ENCODE measurements around the gene PTPRM. TPM values are rescaled to one million over a fixed set of nuclear protein-coding genes. Genes with fewer than 3 reads are reported as not detected.

The PTPRM gene
- total RNA-seq, 1 experiment from 2014 or later: not detected

DNA sequence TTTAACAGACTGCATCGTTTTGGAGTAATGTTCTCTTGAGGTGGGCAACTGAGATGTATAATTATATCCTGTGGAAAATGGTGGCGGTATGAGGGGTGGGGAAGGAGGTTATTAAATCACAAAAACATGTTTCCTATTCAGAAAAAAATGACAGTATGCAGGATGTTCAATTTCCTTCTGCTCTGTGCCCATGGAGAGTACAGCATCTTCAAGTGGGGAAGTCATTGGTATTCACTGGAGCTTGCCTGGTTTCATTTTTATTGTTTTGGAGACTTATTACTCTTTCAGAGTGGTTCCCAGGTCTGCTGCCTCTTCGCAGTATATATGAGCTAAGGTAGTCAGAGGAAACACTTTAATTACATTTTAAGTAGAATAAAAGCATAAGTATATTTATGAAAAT is 723.3 kb downstream of the PTPRM start:
- no peak overlapping the region for H3K4me3 ChIP-seq (ENCODE audit: low read depth, low read length, poor library complexity, severe bottlenecking)
- H3K36me3 ChIP-seq (ENCODE audit: insufficient read depth, low read length, poor library complexity, severe bottlenecking): no peaks in the 10 kb centered on the region
- no peaks in the 10 kb centered on the region for H3K9me3 ChIP-seq (ENCODE audit: low read depth, low read length, poor library complexity, severe bottlenecking)
- BruUV-seq (replicated peaks): no TSS peak
- H3K27ac ChIP-seq (ENCODE audit: low read depth, low read length, poor library complexity, severe bottlenecking): no peak overlapping the region
- TF ChIP-seq EZH2 (IDR thresholded peaks at IDR 0.05; ENCODE audit: borderline replicate concordance, low read depth, low read length, poor library complexity, severe bottlenecking): no peak
- TF ChIP-seq, protein P1, sequence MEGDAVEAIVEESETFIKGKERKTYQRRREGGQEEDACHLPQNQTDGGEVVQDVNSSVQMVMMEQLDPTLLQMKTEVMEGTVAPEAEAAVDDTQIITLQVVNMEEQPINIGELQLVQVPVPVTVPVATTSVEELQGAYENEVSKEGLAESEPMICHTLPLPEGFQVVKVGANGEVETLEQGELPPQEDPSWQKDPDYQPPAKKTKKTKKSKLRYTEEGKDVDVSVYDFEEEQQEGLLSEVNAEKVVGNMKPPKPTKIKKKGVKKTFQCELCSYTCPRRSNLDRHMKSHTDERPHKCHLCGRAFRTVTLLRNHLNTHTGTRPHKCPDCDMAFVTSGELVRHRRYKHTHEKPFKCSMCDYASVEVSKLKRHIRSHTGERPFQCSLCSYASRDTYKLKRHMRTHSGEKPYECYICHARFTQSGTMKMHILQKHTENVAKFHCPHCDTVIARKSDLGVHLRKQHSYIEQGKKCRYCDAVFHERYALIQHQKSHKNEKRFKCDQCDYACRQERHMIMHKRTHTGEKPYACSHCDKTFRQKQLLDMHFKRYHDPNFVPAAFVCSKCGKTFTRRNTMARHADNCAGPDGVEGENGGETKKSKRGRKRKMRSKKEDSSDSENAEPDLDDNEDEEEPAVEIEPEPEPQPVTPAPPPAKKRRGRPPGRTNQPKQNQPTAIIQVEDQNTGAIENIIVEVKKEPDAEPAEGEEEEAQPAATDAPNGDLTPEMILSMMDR (conservative IDR thresholded peaks at IDR 0.05; ENCODE audit: low read depth, low read length): no peak
- no peaks in the 10 kb centered on the region for H3K4me1 ChIP-seq (ENCODE audit: insufficient read depth, low read length, poor library complexity, severe bottlenecking)
- no peak for DNase-seq (ENCODE audit: low spot score)
- ChIA-PET POLR2A (ENCODE audit: low non-redundant PET) (no interaction called here), CTCF (no interaction called here)
- intact Hi-C loops (cut with micrococcal nuclease; ENCODE audit: unreplicated experiment): no loop called here
- no peaks in the 10 kb centered on the region for H3K27me3 ChIP-seq (replicated peaks; ENCODE audit: insufficient read depth, low read depth, low read length, poor library complexity)

DNA sequence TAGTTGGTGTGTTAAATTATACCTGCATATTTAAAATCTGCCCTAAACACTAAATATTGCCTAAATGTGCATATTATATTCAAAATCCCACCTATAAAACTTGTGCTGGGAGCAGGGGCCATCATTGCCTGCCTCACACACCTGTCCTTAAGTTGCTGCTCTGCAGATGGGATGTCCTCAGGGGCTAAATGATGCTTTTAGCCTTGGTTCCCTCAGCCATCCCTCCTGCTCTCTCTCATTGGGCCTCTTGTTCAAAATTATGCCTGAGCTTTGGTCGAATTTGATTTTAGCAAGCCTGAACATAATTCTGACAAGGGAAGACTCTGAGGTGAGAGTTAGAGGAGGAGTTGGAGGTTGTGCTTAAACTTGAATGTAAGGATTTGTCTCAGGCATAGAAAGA is 723.8 kb downstream of the PTPRM start:
- ChIA-PET POLR2A (ENCODE audit: low non-redundant PET) (no interaction called here), CTCF (no interaction called here)
- no peak for DNase-seq (ENCODE audit: low spot score)
- Histone ChIP-seq H3K27ac (ENCODE audit: low read depth, low read length, poor library complexity, severe bottlenecking) (no peak overlapping the region), H3K4me3 (ENCODE audit: low read depth, low read length, poor library complexity, severe bottlenecking) (no peak overlapping the region), H3K36me3 (ENCODE audit: insufficient read depth, low read length, poor library complexity, severe bottlenecking) (no peaks in the 10 kb centered on the region), H3K27me3 (replicated peaks; ENCODE audit: insufficient read depth, low read depth, low read length, poor library complexity) (no peaks in the 10 kb centered on the region), H3K9me3 (ENCODE audit: low read depth, low read length, poor library complexity, severe bottlenecking) (no peaks in the 10 kb centered on the region), H3K4me1 (ENCODE audit: insufficient read depth, low read length, poor library complexity, severe bottlenecking) (no peaks in the 10 kb centered on the region)
- intact Hi-C loops (cut with micrococcal nuclease; ENCODE audit: unreplicated experiment): no loop called here
- TF ChIP-seq, protein P1 (conservative IDR thresholded peaks at IDR 0.05; ENCODE audit: low read depth, low read length): no peak
- no peak for TF ChIP-seq EZH2 (IDR thresholded peaks at IDR 0.05; ENCODE audit: borderline replicate concordance, low read depth, low read length, poor library complexity, severe bottlenecking)
- BruUV-seq (replicated peaks): no TSS peak

DNA sequence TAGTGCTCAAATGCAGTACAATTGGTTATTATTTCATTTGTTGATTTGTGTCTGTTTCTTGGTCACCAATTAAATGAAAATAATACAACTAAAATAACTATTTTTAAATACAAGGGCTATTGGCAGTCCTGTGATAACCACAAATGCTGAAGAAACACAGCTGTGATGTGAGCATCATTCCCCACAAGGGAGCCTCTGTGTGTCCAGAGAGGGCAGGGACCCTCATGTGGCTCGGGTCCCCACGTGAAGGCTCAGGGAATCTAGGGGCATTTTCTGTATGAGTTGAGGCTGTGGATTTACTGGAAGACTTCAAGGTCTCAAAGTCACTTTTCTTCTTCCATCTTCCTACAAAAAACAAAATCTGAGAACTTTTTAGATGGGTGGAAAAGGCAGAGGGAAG is 726.1 kb downstream of the PTPRM start:
- ChIA-PET POLR2A (ENCODE audit: low non-redundant PET) (no interaction called here), CTCF (no interaction called here)
- DNase-seq (ENCODE audit: low spot score): no peak
- TF ChIP-seq, protein P1 (conservative IDR thresholded peaks at IDR 0.05; ENCODE audit: low read depth, low read length): no peak
- no peak for TF ChIP-seq EZH2 (IDR thresholded peaks at IDR 0.05; ENCODE audit: borderline replicate concordance, low read depth, low read length, poor library complexity, severe bottlenecking)
- H3K36me3 ChIP-seq (ENCODE audit: insufficient read depth, low read length, poor library complexity, severe bottlenecking): no peaks in the 10 kb centered on the region
- H3K9me3 ChIP-seq (ENCODE audit: low read depth, low read length, poor library complexity, severe bottlenecking): no peaks in the 10 kb centered on the region
- intact Hi-C loops (cut with micrococcal nuclease; ENCODE audit: unreplicated experiment): no loop called here
- BruUV-seq (replicated peaks): no TSS peak
- H3K4me3 ChIP-seq (ENCODE audit: low read depth, low read length, poor library complexity, severe bottlenecking): no peak overlapping the region
- H3K27ac ChIP-seq (ENCODE audit: low read depth, low read length, poor library complexity, severe bottlenecking): no peak overlapping the region
- no peaks in the 10 kb centered on the region for H3K27me3 ChIP-seq (replicated peaks; ENCODE audit: insufficient read depth, low read depth, low read length, poor library complexity)
- no peaks in the 10 kb centered on the region for H3K4me1 ChIP-seq (ENCODE audit: insufficient read depth, low read length, poor library complexity, severe bottlenecking)
